GM18507 (cell line): Measurements from ENCODE around the gene ZKSCAN5.
"Not testable (repeated sequence)": the region's sequence is repeated elsewhere in the genome, so short reads cannot be mapped to it uniquely, and the experiment has no call there.

Experiments used
- DNase-seq: peaks from one replicate; pipeline ENCODE4 v3.0.0; 2011; ENCODE audit warnings: low read depth; ENCODE audit not compliant: insufficient read length; ENCODE audit errors: extremely low spot score
- FAIRE-seq: peaks from 2 replicates; lab custom pipeline; 2011; peaks lifted over from hg19 to GRCh38; lab: Jason Lieb, UNC

ZKSCAN5 gene

DNA sequence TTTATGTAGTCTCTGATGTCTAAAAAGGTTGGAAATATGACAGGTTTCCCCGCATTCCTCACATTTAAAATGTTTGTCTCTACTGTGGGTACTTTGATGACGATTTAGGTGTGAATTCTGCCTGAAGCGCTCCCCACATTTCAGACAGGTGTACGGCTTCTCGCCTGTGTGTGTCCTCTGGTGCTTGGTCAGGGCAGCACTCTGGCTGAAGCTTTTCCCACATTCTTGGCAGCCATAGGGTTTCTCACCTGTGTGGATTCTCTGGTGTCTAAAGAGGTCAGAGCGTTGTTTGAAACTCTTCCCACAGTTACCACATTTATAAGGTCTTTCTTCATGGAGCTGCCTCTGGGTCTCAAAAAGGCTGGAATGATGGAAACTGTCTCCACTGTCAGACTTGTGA is 10.6 kb upstream of the ZKSCAN5 start:
- DNase-seq (no peak), FAIRE-seq (no peak)

GRCh38 chr7:99497766-99498545 is 6.5 kb upstream of the ZKSCAN5 start:
- DNase-seq (no peak), FAIRE-seq (no peak)

DNA sequence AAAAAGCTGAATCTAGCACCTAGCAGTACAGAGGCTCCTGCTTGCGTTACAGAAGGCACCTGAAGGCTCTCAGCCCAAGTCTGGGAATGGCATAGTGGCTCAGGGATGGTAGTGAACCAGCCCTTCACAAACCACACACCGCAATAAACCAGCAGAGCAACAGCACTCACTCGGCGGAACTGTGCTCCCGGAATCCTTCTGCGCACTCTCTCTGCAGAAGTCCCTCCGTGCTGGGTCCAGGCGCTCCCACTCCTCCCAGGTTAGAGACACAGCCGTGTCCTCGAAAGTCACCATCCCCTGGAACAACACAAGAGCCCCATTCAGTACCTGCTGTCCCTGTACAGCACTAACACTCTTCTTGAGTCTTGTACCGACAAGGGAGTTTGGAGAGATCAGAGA is 5.9 kb upstream of the ZKSCAN5 start:
- FAIRE-seq (no peak), DNase-seq (no peak)

- FAIRE-seq (no peak), DNase-seq (no peak)
Observed at GRCh38 chr7:99499371-99499720, 5.1 kb upstream of the ZKSCAN5 start.

- peak; percentile 94 for FAIRE-seq
- DNase-seq, result peak; percentile 76
Observed at GRCh38 chr7:99499721-99500636, 4.5 kb upstream of the ZKSCAN5 start, which contains the start of gene ZNF394. ZNF394 (minus strand) TSS chr7:99500281; CDS start chr7:99500093, 188 bp downstream.

DNA sequence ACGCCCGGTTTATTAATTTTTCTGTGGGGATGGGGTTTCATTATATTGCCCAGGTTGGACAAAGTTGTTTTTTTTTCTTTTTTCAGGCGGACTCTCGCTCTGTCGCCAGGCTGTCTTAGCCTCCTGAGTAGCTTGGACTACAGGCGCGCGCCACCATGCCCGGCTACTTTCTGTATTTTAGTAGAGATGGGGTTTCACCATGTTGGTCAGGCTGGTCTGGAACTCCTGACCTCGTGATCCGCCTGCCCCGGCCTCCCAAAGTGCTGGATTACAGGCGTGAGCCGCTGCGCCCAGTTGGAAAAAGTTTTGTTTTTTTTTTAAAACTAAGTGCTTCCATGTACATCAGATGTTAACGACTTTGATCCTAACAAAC is 3.8 kb upstream of the ZKSCAN5 start:
- no peak for FAIRE-seq
- DNase-seq, result no peak

DNA sequence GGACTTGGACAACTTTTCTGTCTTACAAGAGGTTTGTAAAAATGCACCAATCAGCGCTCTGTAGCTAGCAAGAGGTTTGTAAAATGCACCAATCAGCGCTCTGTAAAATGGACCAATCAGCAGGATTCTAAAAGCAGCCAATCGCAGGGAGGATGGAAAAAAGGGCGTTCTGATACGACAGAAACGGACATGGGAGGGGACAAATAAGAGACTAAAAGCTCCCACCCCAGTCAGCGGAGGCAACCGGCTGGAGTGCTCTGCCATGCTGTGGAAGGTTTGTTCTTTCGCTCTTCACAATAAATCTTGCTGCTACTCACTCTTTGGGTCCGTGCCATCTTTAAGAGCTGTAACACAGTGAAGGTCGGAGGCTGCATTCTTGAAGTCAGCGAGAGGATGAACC is 3.2 kb upstream of the ZKSCAN5 start:
- not testable (repeated sequence) for FAIRE-seq

GRCh38 chr7:99504281-99504602 is 220 bp upstream of the ZKSCAN5 start:
- no peak for DNase-seq
- FAIRE-seq, result no peak

More for the DNA sequence above, 3.2 kb upstream of the ZKSCAN5 start:
- DNase-seq, result not testable (repeated sequence)

GRCh38 chr7:99505324-99505662 is 831 bp downstream of the ZKSCAN5 start:
- no peak for DNase-seq
- FAIRE-seq, result no peak

- no peak for DNase-seq
Observed at GRCh38 chr7:99514050-99514449, 9.6 kb downstream of the ZKSCAN5 start.

DNA sequence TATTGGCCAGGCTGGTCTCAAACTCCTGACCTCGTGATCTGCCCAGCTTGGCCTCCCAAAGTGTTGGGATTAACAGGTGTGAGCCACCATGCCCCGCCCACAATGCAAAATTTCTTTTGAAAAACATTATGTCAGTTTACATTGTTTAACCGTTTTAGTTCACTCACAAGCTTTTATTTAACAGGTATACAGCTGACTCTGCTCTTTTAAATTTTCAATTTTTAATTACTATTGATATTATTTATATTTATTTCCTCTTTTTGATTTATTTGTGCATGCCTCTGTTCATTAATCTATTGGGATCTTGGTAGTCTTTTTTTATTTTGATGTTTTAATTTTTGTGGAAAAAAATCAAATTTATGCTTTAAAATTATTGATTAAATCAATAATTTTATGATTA is 16.9 kb downstream of the ZKSCAN5 start:
- DNase-seq (no peak), FAIRE-seq (no peak)

More at GRCh38 chr7:99514050-99514449, 9.6 kb downstream of the ZKSCAN5 start:
- FAIRE-seq, result no peak

- DNase-seq (no peak), FAIRE-seq (no peak)
Observed at GRCh38 chr7:99525713-99526440, 21.4 kb downstream of the ZKSCAN5 start.

GRCh38 chr7:99531354-99531765 is 26.9 kb downstream of the ZKSCAN5 start:
- no peak for DNase-seq
- FAIRE-seq, result no peak

DNA sequence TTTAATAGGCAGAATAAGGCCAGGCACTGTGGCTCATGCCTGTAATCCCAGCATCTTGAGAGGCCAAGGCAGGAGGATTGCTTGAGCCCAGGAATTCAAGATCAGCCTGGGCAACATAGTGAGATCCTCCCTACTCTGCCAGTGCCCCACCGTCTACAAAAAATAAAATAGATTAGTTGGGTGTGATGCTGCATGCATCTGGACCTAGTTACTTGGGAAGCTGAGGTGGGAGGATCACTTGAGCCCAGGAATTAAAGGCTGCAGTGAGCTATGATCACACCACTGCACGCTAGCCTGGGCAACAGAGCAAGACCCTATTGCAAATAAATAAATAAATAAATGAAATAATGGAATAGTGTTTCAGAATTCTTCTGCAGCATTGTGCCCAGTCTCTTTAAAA is 31.2 kb downstream of the ZKSCAN5 start:
- DNase-seq (no peak), FAIRE-seq (no peak)

DNA sequence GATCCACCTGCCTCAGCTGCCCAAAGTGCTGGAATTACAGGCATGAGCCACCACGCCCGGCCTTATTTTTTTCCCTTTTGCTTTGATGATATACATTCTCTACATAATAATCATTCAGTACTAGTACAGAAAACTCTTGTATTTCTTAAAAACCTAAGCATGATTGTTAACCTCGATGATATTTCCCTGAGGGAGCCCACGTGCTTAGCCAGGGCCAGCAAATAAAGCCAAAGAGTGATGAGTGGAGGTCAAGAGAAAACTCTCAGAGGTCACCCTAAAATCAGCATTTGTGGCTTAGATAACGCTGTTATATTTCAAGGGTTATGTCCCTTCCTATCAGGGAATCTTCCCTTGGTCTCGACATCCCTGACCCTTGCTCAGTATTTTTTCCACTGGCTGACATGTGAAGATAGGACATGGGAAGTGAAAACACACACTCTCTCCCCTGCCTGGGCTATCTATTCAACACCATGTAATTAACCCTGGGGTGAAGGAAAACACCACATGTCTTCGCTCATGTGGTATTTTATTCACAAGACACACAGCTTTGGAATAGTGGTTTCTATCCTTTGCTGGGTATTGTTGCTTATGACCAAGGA is 34.9 kb downstream of the ZKSCAN5 start:
- no peak for DNase-seq
- FAIRE-seq, result no peak

DNA sequence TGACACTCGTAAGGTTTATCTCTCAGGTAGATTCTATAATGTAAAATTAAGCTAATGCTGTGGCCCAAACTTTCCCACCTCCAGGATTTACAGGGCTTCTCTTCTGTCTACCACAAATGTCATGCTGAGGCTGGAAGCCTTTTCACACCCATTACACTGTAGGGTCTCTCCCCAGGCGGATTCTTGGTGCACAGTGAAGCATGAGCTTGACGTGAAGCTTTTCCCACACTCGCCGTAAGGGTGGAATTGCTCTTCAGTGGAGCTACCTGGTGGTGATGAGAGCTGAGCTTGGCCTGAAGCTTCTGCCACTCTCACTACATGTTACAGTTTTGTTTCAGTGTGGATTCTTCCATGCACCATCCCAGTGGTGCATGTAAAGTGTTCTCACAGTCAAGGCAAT is 36.1 kb downstream of the ZKSCAN5 start:
- DNase-seq (no peak), FAIRE-seq (no peak)

- DNase-seq (no peak), FAIRE-seq (no peak)
Observed at GRCh38 chr7:99541212-99541611, 36.8 kb downstream of the ZKSCAN5 start.

- FAIRE-seq, result no peak
- no peak for DNase-seq
Observed at GRCh38 chr7:99543081-99543671, 38.7 kb downstream of the ZKSCAN5 start.

- no peak for DNase-seq
- FAIRE-seq, result no peak
Observed at GRCh38 chr7:99543916-99544315, 39.5 kb downstream of the ZKSCAN5 start.
